Heart left ventricle (tissue), 16 donors: ENCODE measurements around the gene LIPC. TPM values are rescaled to one million over a fixed set of nuclear protein-coding genes. Genes with fewer than 3 reads are reported as not detected.

ENCODE experiments used
- ATAC-seq, 4 donors: fragments of 200-7000 bp; cut with Tn5 transposase; one replicate each; pipeline ENCODE4 v1.9.1; 2020 to 2022; ENCODE audit warnings: moderate library complexity in 4 of 4, mild to moderate bottlenecking in 3 of 4, moderate number of reproducible peaks in 1 of 4
- DNase-seq, 5 donors: peaks; one replicate each; pipeline ENCODE4 v3.0.0-alpha.2; 2020
- H3K27ac ChIP-seq, 12 donors: fragments of 200-600 bp; sonication (generic) in 4 of 12; one replicate each; pipeline versions ENCODE4 v1.5.0 to v1.8.0; 2016 to 2022; ENCODE audit warnings: mild to moderate bottlenecking in 2 of 12
- H3K27me3 ChIP-seq, 9 donors: fragments of 200-600 bp; sonication (generic) in 2 of 9; one replicate each; pipeline versions ENCODE4 v1.5.1 to v1.8.0; 2016 to 2022; ENCODE audit warnings: mild to moderate bottlenecking in 3 of 9
- H3K36me3 ChIP-seq, 9 donors: fragments of 200-600 bp; sonication (generic) in 2 of 9; one replicate each; pipeline versions ENCODE4 v1.5.0 to v1.8.0; 2018 to 2022; ENCODE audit warnings: mild to moderate bottlenecking in 2 of 9
- H3K4me1 ChIP-seq, 12 donors: fragments of 200-600 bp; sonication (generic) in 4 of 12; one replicate each; pipeline versions ENCODE4 v1.5.0 to v1.8.0; 2016 to 2022; ENCODE audit warnings: mild to moderate bottlenecking in 3 of 12
- H3K4me3 ChIP-seq, 12 donors: fragments of 200-600 bp; sonication (generic) in 4 of 12; one replicate each; pipeline versions ENCODE4 v1.5.0 to v1.8.0; 2017 to 2022; ENCODE audit warnings: mild to moderate bottlenecking in 9 of 12, moderate library complexity in 4 of 12
- H3K9me3 ChIP-seq, 12 donors: fragments of 200-600 bp; sonication (generic) in 4 of 12; one replicate each; pipeline versions ENCODE4 v1.5.0 to v1.8.0; 2016 to 2022; ENCODE audit warnings: mild to moderate bottlenecking in 1 of 12
- CTCF ChIP-seq, 12 donors: fragments of 200-600 bp; sonication (generic) in 4 of 12; IDR thresholded peaks; one replicate each; pipeline versions ENCODE4 v1.5.0 to v1.8.0; 2018 to 2022; ENCODE audit warnings: antibody characterized with exemption in 12 of 12, mild to moderate bottlenecking in 5 of 12
- POLR2A ChIP-seq, 2 donors: fragments of 450-650 bp; IDR thresholded peaks; one replicate each; pipeline ENCODE4 v1.6.1; 2017; ENCODE audit warnings: antibody characterized with exemption in 2 of 2, mild to moderate bottlenecking in 2 of 2, moderate library complexity in 2 of 2
- WGBS, 4 donors: extraction: QIAGEN DNeasy Blood & Tissue Kit in 2 of 4; methylation state at CpG; one replicate each; pipeline versions ENCODE4 v1.1.5 to v1.1.7; 2013 to 2018; 5-methylcytosine and 5-hydroxymethylcytosine counted together
- intact Hi-C, 10 donors: fragments of 100-400 bp; cut with DNase I; formaldehyde crosslinking; loops; one replicate each; pipeline versions ENCODE4 v1.11.1 to v1.14.2; 2022
- polyA plus RNA-seq, 2 donors: library from polyadenylated mRNA; stranded (reverse); fragments of 200-250 nt; gene quantifications; one replicate each; pipeline ENCODE4 v1.2.3, GENCODE V29; 2013
- total RNA-seq, 9 donors: library from RNA; depleted of rRNA in 2 of 9; stranded (reverse); fragments of >200 nt in 2 of 9; fragmentation: NEBNext Ultra II Directional in 3 of 9; extraction: Animal tissue kit (Norgen Biotek cat#: 25700) in 3 of 9; gene quantifications; one replicate each; pipeline versions ENCODE4 v1.1.0 to v1.2.4, GENCODE V29; 2016 to 2023
- donor health status: ischemic (EF 13 %, LVEDD 7.1; RV severe dilation, severe dysfunction).
- donor health status: healthy with polysubstance abuse.
- donor health status: DM: no; HTN: yes; CAD: no.
- donor health status: DM: no; HTN: no; CAD: no.
- donor health status: ischemic (EF 25% LVEDD 6.9; RV normal size, moderate dysfunction).
- donor health status: ischemic (EF 25% LVEDD 5.7; RV mildly dilated, moderate dysfunction).
- donor health status: healthy.
- donor health status: DM: yes; HTN: yes; CAD: no.
- donor health status: ischemic (EF 35%, LVEDD 5.7; RV mildly dilated, moderate dysfunction).
- donor health status: nonischemic (EF 11% LVEDD 7.7; RV severe dilation, severe dysfunction).
- donor health status: DM: yes; HTN: yes; CAD: no.
- donor health status: PGD.
- donor health status: ischemic (EF 29% LVEDD 5.4; RV normal size, mild dysfunction).
- donor health status: nonischemic (EF 23%, LVEDD 6.1; RV moderate dilation, normal function).

The LIPC gene
- total and polyA plus RNA-seq, 11 donors, result 0.10 to 1.4 (median 0.55) TPM; not detected in 1

- no peak for ATAC-seq
- DNase-seq, result no peak
- Histone ChIP-seq H3K27me3 (no peaks in the 10 kb centered on the region), H3K4me1 (no peaks in the 10 kb centered on the region), H3K9me3 (no peaks in the 10 kb centered on the region), H3K36me3 (no peaks in the 10 kb centered on the region), H3K27ac (no peak overlapping the region), H3K4me3 (no peak overlapping the region)
- WGBS, 4 donors, result 56 to 78% (median 68%) methylated on average over 5 of the region's 5 CpGs
- TF ChIP-seq CTCF (IDR thresholded peaks at IDR 0.05) (no peak), POLR2A (IDR thresholded peaks at IDR 0.05) (no peak)
- intact Hi-C loops, result no loop called here
Measured at GRCh38 chr15:58393241-58393662, 38.5 kb upstream of the LIPC start.

GRCh38 chr15:58396181-58396580, 35.6 kb upstream of the LIPC start:
- intact Hi-C loops, result no loop called here
- Histone ChIP-seq H3K27me3 (no peaks in the 10 kb centered on the region), H3K9me3 (no peaks in the 10 kb centered on the region), H3K27ac (no peak overlapping the region), H3K4me3 (no peak overlapping the region), H3K36me3 (no peaks in the 10 kb centered on the region), H3K4me1 (no peaks in the 10 kb centered on the region)
- TF ChIP-seq CTCF (IDR thresholded peaks at IDR 0.05) (no peak), POLR2A (IDR thresholded peaks at IDR 0.05) (no peak)
- DNase-seq, result no peak
- WGBS, 4 donors, result 50 to 84% (median 55%) methylated on average over 3 of the region's 3 CpGs
- ATAC-seq, result no peak

GRCh38 chr15:58398071-58398470, 33.7 kb upstream of the LIPC start:
- ATAC-seq (no peak), DNase-seq (no peak)
- no peaks in the 10 kb centered on the region for H3K9me3 ChIP-seq
- intact Hi-C loops, result no loop called here
- no peak overlapping the region for H3K4me3 ChIP-seq
- H3K36me3 ChIP-seq, result no peaks in the 10 kb centered on the region
- TF ChIP-seq CTCF (IDR thresholded peaks at IDR 0.05), result no peak
- TF ChIP-seq POLR2A (IDR thresholded peaks at IDR 0.05), result no peak
- H3K27ac ChIP-seq, result no peak overlapping the region
- WGBS, 4 donors, result 90 to 100% (median 94%) methylated on average over 1 of the region's 1 CpG
- H3K27me3 ChIP-seq, result no peaks in the 10 kb centered on the region
- peaks cover 0 to 6% (median 0%) of the 10 kb centered on the region in 12 donors for H3K4me1 ChIP-seq

- no peaks in the 10 kb centered on the region for H3K27me3 ChIP-seq
- peaks cover 0 to 6% (median 0%) of the 10 kb centered on the region in 12 donors for H3K4me1 ChIP-seq
- DNase-seq, result no peak
- H3K4me3 ChIP-seq, result no peak overlapping the region
- WGBS, 4 donors, result 92 to 94% (median 93%) methylated on average over 6 of the region's 6 CpGs
- intact Hi-C loops, result no loop called here
- TF ChIP-seq POLR2A (IDR thresholded peaks at IDR 0.05), result no peak
- TF ChIP-seq CTCF (IDR thresholded peaks at IDR 0.05), result no peak
- no peak for ATAC-seq
- no peaks in the 10 kb centered on the region for H3K36me3 ChIP-seq
- H3K9me3 ChIP-seq, result no peaks in the 10 kb centered on the region
- no peak overlapping the region for H3K27ac ChIP-seq
Measured at GRCh38 chr15:58398643-58399042, 33.1 kb upstream of the LIPC start.
